NCI-H82 (cell line): Measurements from ENCODE around the gene DGCR8.

Experiments
- DNase-seq: peaks from one replicate; lab custom pipeline; 2025; lab: John Stamatoyannopoulos, UW

Gene DGCR8

GRCh38 chr22:20052309-20053259, 27.5 kb upstream of the DGCR8 start:
- DNase-seq = no peak

- DNase-seq = no peak
These were observed 26.5 kb upstream of the DGCR8 start for GRCh38 chr22:20053407-20054033.

GRCh38 chr22:20054034-20054427, 26.0 kb upstream of the DGCR8 start:
- DNase-seq = no peak

- no peak for DNase-seq
These were observed 25.6 kb upstream of the DGCR8 start for GRCh38 chr22:20054485-20054884.

GRCh38 chr22:20055144-20055543, 24.9 kb upstream of the DGCR8 start:
- no peak for DNase-seq

- no peak for DNase-seq
These were observed 24.4 kb upstream of the DGCR8 start for GRCh38 chr22:20055654-20056053.

- no peak for DNase-seq
These were observed 23.9 kb upstream of the DGCR8 start for GRCh38 chr22:20056161-20056560.

GRCh38 chr22:20056696-20057386, 23.2 kb upstream of the DGCR8 start:
- no peak for DNase-seq

GRCh38 chr22:20057596-20058268, 22.3 kb upstream of the DGCR8 start:
- no peak for DNase-seq

GRCh38 chr22:20058989-20059770, 20.9 kb upstream of the DGCR8 start:
- no peak for DNase-seq

- no peak for DNase-seq
These were observed 19.2 kb upstream of the DGCR8 start for GRCh38 chr22:20060700-20061480.

GRCh38 chr22:20061481-20061861, 18.6 kb upstream of the DGCR8 start:
- no peak for DNase-seq

- no peak for DNase-seq
These were observed 17.8 kb upstream of the DGCR8 start for GRCh38 chr22:20062043-20062765.

GRCh38 chr22:20062766-20063083, 17.3 kb upstream of the DGCR8 start:
- DNase-seq = no peak

GRCh38 chr22:20063271-20064139, 16.5 kb upstream of the DGCR8 start:
- no peak for DNase-seq

GRCh38 chr22:20064140-20064480, 15.9 kb upstream of the DGCR8 start:
- DNase-seq = no peak

GRCh38 chr22:20064545-20065262, 15.3 kb upstream of the DGCR8 start:
- no peak for DNase-seq

- no peak for DNase-seq
These were observed 14.0 kb upstream of the DGCR8 start for GRCh38 chr22:20065896-20066616.
